HepG2 (cell line): ENCODE results near the gene RBM18. TPM values are rescaled to one million over a fixed set of nuclear protein-coding genes. Genes with fewer than 3 reads are reported as not detected.

Experiments used
- FUBP1 ChIP-seq: sonication (generic); formaldehyde crosslinking; IDR thresholded peaks from 2 replicates; pipeline ENCODE4 v1.5.1; 2020; ENCODE audit warnings: missing genetic modification reagents, mild to moderate bottlenecking, borderline replicate concordance
- IKZF4 ChIP-seq: sonication (generic); formaldehyde crosslinking; IDR thresholded peaks from 2 replicates; pipeline ENCODE4 v1.5.1; 2020; ENCODE audit warnings: borderline replicate concordance, mild to moderate bottlenecking, low read depth, missing genetic modification reagents; ENCODE audit errors: not compliant biosample characterization
- IKZF5 ChIP-seq: IDR thresholded peaks from 2 replicates; pipeline ENCODE4 v1.6.1; 2018; ENCODE audit warnings: missing genetic modification reagents, mild to moderate bottlenecking, missing compliant biosample characterization
- KDM3A ChIP-seq: IDR thresholded peaks from 2 replicates; pipeline ENCODE4 v1.6.1; 2018; ENCODE audit warnings: low read depth, missing compliant biosample characterization
- NR1H2 ChIP-seq: sonication (generic); formaldehyde crosslinking; IDR thresholded peaks from 2 replicates; pipeline ENCODE4 v1.8.1; 2022; ENCODE audit warnings: low read depth, missing genetic modification reagents, borderline replicate concordance
- NR2F6 ChIP-seq, 2 experiments: IDR thresholded peaks; 2 replicates each; pipeline ENCODE4 v1.6.1; 2016; ENCODE audit warnings: antibody characterized with exemption in 1 of 2, mild to moderate bottlenecking in 1 of 2
- PRDM15 ChIP-seq: sonication (generic); formaldehyde crosslinking; IDR thresholded peaks from 2 replicates; pipeline ENCODE4 v1.4.0; 2020; ENCODE audit warnings: missing genetic modification reagents
- SP4 ChIP-seq: sonication (generic); formaldehyde crosslinking; IDR thresholded peaks from 2 replicates; pipeline ENCODE4 v1.8.1; 2023; ENCODE audit warnings: mild to moderate bottlenecking, missing genetic modification reagents
- STAT5B ChIP-seq: sonication (generic); formaldehyde crosslinking; IDR thresholded peaks from 2 replicates; pipeline ENCODE4 v1.4.0; 2020; ENCODE audit warnings: missing genetic modification reagents
- ZBTB39 ChIP-seq: sonication (generic); formaldehyde crosslinking; IDR thresholded peaks from 2 replicates; pipeline ENCODE4 v1.5.0; 2020; ENCODE audit warnings: missing genetic modification reagents
- ZFP36L1 ChIP-seq: sonication (generic); formaldehyde crosslinking; IDR thresholded peaks from 2 replicates; pipeline ENCODE4 v1.8.0; 2022; ENCODE audit warnings: mild to moderate bottlenecking, missing genetic modification reagents, moderate library complexity
- ZNF350 ChIP-seq: sonication (generic); formaldehyde crosslinking; IDR thresholded peaks from 2 replicates; pipeline ENCODE4 v1.4.0; 2020; ENCODE audit warnings: mild to moderate bottlenecking, low read depth, missing genetic modification reagents, borderline replicate concordance
- ZNF383 ChIP-seq: sonication (generic); formaldehyde crosslinking; IDR thresholded peaks from 2 replicates; pipeline ENCODE4 v1.4.0; 2020; ENCODE audit warnings: missing genetic modification reagents, mild to moderate bottlenecking, borderline replicate concordance
- ZSCAN20 ChIP-seq: sonication (generic); formaldehyde crosslinking; IDR thresholded peaks from 2 replicates; pipeline ENCODE4 v1.4.0; 2020; ENCODE audit warnings: missing genetic modification reagents, mild to moderate bottlenecking, borderline replicate concordance
- ZSCAN30 ChIP-seq: sonication (generic); formaldehyde crosslinking; IDR thresholded peaks from 2 replicates; pipeline ENCODE4 v1.5.0; 2020; ENCODE audit warnings: mild to moderate bottlenecking, missing genetic modification reagents
- ZUFSP ChIP-seq: sonication (generic); formaldehyde crosslinking; IDR thresholded peaks from 2 replicates; pipeline ENCODE4 v1.9.0; 2021; ENCODE audit warnings: missing genetic modification reagents, mild to moderate bottlenecking, borderline replicate concordance
- polyA plus RNA-seq, 8 experiments: library from polyadenylated mRNA; depleted of rRNA in 3 of 8; stranded (reverse) in 7 of 8; unstranded in 1 of 8; fragments of >200 nt; fragmentation: Illumina TruSeq in 4 of 8; extraction: Trizol in 4 of 8; gene quantifications; 2 replicates each; pipeline versions ENCODE4 v1.2.1 to v1.2.3, GENCODE V29; 2011 to 2016; ENCODE audit warnings: low read depth in 4 of 8, missing spikeins in 1 of 8, mixed read lengths in 1 of 8; ENCODE audit not compliant: insufficient read depth in 1 of 8
- total RNA-seq, 5 experiments: library from RNA; depleted of rRNA; stranded (reverse); fragments of >200 nt; fragmentation: Illumina TruSeq; extraction: Trizol; gene quantifications; 2 replicates each; pipeline ENCODE4 v1.2.3, GENCODE V29; 2016; ENCODE audit warnings: low read depth in 1 of 5

RBM18 gene
- total and polyA plus RNA-seq, 2 of the 13 experiments (the other 11 are each of a cell fraction or from before 2014, with no cell fraction given), result 12.6 to 16.6 TPM

- no peak for TF ChIP-seq FUBP1 (CRISPR knock-in tag)
- TF ChIP-seq ZBTB39 (CRISPR knock-in tag), result no peak
- TF ChIP-seq IKZF5 (CRISPR knock-in tag), result 0 out of 2 replicates have a peak, but pooled peaks have one; percentile 11
- no peak for TF ChIP-seq ZNF383 (CRISPR knock-in tag)
- TF ChIP-seq KDM3A, result no peak
- no peak for TF ChIP-seq ZUFSP (CRISPR knock-in tag)
- TF ChIP-seq SP4 (CRISPR knock-in tag), result 0 out of 2 replicates have a peak, but pooled peaks have one; percentile 22
- 0 out of 2 replicates have a peak, but pooled peaks have one; percentile 53 for TF ChIP-seq ZSCAN20 (CRISPR knock-in tag)
- no peak for TF ChIP-seq IKZF4 (CRISPR knock-in tag)
- no peak for TF ChIP-seq NR1H2 (CRISPR knock-in tag)
- TF ChIP-seq STAT5B (CRISPR knock-in tag), result no peak
- no peak for TF ChIP-seq NR2F6 (IDR thresholded peaks at IDR 0.05)
- no peak for TF ChIP-seq NR2F6 (CRISPR knock-in tag; IDR thresholded peaks at IDR 0.05)
- no peak for TF ChIP-seq PRDM15 (CRISPR knock-in tag)
- no peak for TF ChIP-seq ZNF350 (CRISPR knock-in tag)
- TF ChIP-seq ZSCAN30 (CRISPR knock-in tag), result no peak
- no peak for TF ChIP-seq ZFP36L1
Observed at GRCh38 chr9:122213589-122214413, 50.8 kb downstream of the RBM18 start (continued).
